Islet of Langerhans (tissue), 1 donor: Measurements from ENCODE around the gene SLC16A9.
"Not testable (repeated sequence)": the region's sequence is repeated elsewhere in the genome, so short reads cannot be mapped to it uniquely, and the experiment has no call there.

Source experiments
- FAIRE-seq: peaks from one replicate; lab custom pipeline; 2011; peaks lifted over from hg19 to GRCh38; lab: Jason Lieb, UNC

Gene SLC16A9, protein sequence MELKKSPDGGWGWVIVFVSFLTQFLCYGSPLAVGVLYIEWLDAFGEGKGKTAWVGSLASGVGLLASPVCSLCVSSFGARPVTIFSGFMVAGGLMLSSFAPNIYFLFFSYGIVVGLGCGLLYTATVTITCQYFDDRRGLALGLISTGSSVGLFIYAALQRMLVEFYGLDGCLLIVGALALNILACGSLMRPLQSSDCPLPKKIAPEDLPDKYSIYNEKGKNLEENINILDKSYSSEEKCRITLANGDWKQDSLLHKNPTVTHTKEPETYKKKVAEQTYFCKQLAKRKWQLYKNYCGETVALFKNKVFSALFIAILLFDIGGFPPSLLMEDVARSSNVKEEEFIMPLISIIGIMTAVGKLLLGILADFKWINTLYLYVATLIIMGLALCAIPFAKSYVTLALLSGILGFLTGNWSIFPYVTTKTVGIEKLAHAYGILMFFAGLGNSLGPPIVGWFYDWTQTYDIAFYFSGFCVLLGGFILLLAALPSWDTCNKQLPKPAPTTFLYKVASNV

DNA sequence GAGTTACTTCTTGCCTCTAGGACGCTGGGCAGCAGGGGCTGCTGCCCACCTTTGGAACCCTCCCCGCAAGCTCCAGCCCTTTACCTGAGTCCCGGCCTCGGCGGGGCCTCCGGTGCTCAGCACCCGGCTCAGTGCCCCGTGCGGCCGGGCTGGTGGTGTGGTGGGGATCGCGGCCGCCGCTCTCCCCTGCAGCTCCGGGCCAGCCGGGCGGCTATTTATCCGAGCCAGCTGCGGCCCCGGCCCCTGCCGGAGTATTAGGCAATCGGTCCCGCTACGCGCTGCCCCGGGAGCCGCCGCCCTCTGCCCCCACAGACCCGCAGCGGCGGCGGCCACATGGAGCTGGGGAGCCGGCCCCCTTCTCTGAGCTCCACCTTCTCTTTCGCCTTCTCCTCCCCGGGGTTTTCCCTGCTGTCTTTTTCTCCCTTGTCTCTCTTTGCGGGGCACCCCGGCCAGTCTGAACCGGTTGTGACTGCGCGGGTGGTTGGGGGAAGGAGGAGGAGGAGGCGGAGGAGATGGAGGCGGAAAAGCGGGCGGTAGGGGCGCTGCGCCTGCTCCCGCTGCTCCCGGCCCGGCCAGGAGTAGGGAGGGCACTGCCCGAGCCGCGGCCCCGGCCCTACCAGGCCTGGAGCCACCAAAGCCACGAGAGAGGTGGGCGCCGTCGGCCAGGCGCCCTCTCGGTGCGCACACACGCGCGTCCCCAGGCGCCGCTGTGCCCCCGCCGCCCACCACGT is at the start of gene SLC16A9:
TSS of gene SLC16A9 (minus strand) at position 456 of the 731 bp plus-strand sequence. CDS start 25,559 bp downstream, outside the sequence.
- FAIRE-seq: no peak

DNA sequence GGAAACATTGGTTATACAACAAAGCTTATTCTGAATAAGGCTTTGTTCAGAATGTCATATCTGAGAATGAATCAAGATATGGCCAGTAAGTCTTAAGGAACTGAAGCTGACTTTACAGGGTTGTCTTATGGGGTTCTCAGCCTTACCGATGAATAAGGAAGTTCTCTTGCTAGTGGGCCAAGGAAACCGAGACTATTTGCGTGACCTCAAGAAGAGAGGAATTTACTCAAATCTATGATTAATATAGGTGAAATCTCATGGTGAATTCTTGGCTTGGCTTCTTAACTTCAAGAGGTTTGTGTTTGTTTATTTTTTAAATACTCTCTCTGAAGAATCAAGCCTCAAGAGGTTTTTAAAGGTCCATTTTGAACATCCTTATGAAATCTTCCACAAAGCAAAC is 48.3 kb upstream of the SLC16A9 start:
- FAIRE-seq: no peak

DNA sequence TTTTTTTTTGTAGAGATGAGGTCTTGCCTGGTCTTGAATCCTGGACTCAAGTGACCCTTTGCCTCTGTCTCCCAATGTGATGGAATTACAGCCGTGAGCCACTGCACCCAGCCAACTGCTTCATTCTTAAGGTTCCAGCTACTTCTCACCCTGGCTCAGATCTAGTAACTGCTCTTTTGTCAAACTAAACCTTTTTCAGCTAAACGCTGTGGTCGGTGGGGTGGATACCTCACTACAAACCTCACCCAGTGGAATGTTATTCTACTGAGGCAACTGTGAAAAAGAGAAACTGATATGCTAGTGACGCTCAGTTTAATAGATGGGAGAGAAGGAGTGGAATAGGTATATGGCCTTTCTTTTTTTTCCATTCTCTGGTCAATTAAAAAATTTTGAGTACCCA is 45.3 kb upstream of the SLC16A9 start:
- no peak for FAIRE-seq

DNA sequence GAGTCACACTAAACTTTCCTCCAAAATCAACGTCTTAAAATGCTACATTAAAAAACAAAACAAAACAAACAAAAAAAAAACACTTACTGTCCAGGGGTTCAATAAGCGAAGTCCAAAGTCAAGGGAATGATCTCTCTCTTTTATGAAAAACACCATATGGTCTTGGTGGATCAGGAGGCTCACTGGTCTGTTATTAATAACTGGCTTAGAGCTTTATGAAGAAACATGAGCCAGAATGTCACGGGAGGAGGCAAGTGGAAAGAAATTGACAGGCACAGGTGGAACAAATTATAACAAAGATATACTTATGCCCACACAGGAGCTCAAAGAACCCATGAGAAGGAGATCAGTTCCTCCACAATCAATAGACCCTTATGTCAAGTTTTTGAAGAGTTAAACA is 43.6 kb upstream of the SLC16A9 start, which contains the start of gene MRLN:
TSS of gene MRLN (minus strand) at position 189 of the 400 bp plus-strand sequence.
- FAIRE-seq: peak; percentile 95

DNA sequence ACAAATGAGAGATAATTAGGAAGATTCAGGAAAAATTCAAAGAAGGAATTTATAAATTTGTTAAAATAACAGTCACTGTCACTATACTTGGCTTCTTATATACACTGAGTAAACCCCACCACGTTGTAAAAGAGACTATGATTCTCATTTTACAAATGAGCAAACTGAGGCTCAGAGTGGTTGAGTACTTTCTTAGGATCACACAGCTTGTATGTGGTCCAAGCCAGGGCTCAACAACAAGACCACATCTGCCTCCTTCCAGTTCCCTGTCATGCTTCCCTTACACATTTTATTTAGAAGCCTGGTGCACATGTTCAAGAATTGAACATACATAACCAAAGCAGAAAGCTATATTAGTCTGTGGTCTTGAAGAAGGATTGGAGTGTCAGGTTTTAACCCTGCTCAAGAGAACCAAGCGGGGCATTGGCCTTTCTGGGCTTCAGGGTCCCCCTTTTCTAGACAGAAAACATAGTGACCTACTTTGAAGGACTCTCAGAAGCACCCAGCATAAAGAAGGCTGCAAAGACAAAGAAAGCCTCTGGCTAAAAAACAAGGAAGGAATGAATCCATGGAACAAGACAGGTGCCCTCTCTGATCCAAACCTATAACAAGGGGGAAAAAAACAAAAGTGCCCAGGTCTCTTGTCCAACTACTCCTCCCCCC is 42.8 kb upstream of the SLC16A9 start:
- peak; percentile 38 for FAIRE-seq

DNA sequence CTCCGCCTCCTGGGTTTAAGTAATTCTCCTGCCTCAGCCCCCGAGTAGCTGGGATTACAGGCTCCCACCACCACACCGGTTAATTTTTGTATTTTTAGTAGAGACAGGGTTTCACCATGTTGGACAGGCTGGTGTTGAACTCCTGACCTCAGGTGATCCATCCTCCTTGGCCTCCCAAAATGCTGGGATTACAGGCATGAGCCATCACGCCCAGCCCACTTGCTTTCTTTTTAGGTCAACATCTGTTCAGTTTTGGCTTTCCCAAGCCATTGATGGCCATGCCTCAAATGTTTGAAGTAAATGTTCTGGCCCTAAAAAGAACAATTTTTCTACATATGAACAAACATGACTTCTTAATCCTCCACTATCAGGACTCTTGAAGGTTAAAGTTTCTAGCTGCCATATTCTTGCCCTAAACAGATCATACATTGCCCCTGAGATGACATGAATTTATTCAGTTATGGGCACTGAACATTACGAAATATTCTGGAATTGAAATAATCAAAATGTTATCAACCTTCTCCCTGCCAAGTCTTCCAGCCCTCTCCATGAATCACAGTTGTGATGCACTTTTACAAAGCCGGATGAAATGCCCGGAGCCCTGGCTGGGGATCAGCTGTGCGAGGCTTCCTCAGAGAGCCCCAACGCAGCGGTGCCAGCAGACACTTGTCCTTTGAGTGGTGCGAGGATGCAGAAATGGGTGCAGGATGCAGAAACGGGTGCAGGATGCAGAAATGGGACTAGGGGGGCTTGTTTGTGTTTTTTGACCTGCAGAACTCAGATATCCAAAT is 40.7 kb upstream of the SLC16A9 start:
- FAIRE-seq: no peak

DNA sequence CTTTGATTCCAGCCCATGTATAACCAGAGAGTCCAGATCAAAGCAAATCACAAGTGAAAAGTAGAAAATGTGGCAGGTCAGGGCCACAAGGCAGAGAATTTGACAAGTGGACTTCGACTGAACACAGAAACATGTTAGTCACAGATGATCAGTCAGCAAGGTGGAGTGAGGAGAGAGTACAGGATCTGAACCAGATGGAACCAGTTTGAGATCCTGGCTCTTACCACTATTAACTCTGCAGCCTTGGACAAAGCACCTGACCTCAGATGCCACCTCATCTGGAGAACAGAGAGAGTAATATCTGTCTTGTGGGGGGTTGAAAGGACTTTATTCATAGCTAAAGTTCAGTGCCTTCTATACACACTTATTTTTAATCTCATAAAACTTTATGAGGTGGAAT is 39.2 kb upstream of the SLC16A9 start:
- FAIRE-seq: peak; percentile 96

DNA sequence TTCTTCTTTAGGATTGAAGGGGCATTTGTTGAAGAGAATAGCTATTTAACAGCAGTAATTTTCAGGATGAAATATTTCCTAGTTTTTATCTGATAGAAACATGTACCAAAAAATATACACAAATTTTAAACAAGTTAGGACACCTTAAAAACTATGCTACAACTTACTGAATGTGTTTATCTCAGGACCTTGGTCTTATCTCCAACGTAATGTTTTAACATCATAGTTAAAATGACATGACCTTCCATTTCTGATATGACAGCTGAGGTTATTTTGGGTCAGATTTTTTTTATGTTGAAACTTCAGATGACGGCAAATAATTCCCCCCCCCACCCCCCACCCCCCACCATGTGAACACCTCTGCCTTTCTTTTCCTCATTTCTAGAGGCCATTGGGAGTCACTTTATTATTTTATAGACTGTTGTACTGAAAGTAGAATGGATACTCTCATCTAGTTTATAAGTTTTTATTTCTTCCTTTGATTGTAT is 35.6 kb upstream of the SLC16A9 start:
- peak; percentile 91 for FAIRE-seq

DNA sequence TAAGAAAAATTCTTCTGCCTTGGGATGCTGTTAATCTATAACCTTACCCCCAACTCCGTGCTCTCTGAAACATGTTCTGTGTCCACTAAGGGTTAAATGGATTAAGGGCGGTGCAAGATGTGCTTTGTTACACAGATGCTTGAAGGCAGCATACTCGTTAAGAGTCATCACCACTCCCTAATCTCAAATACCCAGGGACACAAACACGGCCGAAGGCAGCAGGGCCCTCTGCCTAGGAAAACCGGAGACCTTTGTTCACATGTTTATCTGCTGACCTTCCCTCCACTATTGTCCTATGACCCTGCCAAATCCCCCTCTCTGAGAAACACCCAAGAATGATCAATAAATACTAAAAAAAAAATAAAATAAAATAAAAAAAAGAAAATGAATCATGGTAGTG is 35.1 kb upstream of the SLC16A9 start:
- FAIRE-seq: not testable (repeated sequence)

DNA sequence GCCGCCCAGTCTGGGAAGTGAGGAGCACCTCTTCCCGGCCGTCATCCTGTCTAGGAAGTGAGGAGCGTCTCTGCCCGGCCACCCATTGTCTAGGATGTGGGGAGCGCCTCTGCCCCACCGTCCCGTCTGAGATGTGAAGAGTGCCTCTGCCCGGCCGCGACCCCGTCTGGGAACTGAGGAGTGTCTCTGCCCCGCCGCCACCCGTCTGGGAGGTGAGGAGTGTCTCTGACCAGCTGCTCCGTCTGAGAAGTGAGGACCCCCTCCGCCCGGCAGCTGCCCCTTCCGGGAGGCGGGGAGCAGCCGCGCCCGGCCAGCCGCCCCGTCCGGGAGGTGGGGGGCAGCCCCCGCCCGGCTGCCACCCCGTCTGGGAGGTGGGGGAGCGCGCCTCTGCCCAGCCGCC is 34.5 kb upstream of the SLC16A9 start:
- not testable (repeated sequence) for FAIRE-seq

DNA sequence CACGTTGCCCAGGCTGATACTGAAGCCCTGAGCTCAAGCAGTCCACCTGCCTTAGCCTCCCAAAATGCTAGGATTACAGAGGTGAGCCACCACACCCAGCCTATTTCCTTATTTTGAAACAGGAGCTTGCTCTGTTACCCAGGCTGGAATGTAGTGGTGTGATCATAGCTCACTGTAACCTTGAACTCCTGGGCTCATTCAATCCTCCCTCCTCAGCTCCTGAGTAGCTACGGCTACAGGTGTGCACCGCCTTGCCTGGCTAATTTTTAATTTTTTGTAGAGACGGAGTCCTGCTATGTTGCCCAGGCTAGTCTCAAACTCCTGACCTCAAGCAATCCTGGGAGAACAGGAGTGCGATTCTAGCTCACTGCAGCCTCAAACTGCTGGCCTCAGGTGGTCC is 31.9 kb upstream of the SLC16A9 start:
- no peak for FAIRE-seq

DNA sequence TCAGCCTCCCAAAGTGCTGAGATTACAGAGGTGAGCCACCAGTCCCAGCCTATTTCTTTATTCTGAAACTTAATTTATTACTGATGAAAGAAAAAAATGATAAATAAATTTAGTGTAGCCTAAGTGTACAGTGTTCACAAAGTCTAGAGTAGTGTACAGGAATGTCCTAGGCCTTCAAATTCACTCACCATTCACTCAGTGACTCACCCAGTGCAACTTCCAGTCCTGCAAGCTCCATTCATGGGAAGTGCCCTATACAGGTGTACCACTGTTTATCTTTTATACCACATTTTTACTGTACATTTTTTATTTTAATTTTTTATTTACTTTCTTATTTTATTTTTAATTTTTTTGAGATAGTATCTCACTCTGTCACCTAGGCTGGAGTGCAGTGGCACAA is 31.4 kb upstream of the SLC16A9 start:
- no peak for FAIRE-seq

DNA sequence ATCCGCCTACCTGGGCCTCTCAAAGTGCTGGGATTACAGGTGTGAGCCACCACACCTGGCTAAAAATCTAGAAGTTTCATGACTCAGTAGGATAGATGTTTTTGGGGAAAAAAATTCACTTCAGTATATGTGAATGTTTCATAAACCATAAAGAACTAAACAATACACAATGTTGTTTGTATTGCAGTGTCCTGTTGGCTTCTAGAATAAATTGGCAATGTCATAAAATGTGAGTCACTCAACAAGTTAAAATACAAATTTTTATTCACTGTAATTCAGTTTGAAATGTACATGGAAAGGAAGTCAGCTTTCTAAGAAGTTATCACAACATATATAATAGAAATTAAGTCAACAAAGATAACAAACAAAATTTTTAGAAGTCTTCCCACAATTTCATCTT is 27.1 kb upstream of the SLC16A9 start:
- no peak for FAIRE-seq

DNA sequence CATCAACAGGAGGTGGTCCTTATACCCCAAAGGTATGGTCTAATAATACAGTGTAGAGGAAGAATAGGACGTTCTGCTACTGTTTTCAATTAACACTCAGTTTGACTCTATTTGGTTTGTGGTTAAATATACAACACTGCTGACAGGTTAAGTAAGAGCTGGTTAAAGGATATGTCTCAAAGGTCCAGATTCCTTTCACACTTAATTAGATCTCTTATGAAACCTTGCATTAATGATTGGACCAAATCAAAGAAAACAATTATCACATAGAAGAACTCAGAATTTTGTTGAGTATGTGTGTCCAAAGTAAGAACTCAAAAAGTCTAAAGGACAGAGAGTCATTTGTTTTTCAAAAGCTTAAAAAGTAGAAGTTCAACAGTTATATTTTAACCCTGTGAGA is 25.6 kb upstream of the SLC16A9 start:
- no peak for FAIRE-seq

DNA sequence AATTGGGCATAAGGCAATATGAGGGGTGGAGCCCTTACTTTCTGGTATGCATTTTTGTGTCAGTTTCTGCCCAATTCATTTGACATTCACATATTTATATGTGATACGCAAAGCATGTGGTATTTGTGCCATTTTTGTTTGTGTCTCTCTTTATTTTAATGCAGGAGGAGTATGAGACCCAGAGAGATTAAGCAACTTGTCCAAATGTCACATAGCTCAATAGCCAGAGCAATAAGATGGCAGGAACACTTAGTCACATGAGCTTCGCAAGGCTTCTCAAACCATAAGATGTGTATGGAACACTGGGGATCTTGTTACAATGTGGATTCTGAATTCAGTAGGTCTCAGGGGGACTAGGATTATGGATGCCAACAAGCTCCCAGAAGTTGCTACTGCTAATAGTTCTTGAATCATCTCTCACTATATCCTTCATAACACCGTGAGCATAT is 24.4 kb upstream of the SLC16A9 start:
- FAIRE-seq: no peak

DNA sequence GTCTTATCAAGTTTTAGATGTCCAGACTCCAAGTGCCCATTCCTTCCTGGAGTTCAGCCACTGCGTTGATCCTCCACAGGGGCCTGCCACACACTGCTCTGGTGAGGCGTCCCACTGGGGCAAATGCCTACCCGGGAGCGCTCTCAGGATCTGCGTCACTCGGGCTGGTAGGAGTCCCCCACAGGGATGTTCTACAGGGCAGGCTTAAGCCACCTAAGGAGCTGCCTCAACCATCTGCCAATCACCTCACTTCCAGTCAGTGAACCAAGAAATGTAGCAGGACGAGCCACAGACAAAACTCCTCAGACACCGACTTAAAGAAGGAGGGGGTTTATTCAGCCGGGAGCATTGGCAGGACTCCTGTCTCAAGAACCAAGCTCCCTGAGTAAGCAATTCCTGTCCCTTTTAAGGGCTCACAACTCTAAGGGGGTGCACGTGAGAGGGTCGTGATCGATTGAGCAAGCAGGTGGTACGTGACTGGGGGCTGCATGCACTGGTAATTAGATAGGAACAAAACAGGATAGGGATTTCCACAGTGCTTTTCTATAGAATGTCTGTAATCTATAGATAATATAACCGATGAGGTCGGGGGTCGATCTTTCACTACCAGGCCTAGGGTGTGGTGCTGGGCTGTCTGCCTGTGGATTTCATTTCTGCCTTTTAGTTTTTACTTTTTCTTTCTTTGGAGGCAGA is 23.8 kb upstream of the SLC16A9 start:
- not testable (repeated sequence) for FAIRE-seq

DNA sequence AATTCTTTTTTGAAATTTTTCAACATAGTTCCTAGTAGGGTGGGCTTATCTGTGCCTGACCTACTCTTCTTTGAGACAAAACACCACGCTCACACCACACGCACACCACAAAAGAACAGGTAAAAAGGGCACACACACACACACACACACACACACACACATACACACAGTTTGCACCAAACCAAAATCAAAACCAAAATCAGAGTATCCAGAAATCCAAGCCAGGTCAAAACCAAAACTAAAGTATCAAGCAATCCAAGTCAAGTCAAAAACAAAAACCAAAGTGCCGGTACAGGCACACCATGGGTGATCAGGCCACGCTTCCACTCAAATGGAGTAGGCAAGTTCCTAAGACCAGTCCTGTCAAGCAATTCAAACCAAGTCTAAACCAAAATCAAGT is 23.2 kb upstream of the SLC16A9 start:
- FAIRE-seq: not testable (repeated sequence)

DNA sequence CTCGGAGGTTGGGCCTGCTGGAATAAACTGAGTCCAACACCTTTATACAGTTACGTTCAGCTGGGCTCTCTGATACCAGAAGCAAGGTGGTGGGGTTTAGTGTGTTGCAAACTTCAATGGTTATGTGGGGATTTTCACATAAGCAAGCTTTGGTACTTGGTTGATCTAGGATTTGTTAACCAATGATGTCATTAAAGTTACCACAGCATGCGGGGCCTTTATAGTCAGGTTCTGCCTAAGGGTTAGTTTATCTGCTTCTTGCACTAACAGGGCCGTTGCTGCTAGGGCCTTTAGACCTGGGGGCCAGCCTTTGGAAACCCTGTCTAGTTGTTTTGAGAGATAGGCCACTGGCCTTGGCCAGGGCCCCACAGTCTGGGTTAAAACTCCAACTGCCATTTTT is 19.5 kb upstream of the SLC16A9 start:
- not testable (repeated sequence) for FAIRE-seq

DNA sequence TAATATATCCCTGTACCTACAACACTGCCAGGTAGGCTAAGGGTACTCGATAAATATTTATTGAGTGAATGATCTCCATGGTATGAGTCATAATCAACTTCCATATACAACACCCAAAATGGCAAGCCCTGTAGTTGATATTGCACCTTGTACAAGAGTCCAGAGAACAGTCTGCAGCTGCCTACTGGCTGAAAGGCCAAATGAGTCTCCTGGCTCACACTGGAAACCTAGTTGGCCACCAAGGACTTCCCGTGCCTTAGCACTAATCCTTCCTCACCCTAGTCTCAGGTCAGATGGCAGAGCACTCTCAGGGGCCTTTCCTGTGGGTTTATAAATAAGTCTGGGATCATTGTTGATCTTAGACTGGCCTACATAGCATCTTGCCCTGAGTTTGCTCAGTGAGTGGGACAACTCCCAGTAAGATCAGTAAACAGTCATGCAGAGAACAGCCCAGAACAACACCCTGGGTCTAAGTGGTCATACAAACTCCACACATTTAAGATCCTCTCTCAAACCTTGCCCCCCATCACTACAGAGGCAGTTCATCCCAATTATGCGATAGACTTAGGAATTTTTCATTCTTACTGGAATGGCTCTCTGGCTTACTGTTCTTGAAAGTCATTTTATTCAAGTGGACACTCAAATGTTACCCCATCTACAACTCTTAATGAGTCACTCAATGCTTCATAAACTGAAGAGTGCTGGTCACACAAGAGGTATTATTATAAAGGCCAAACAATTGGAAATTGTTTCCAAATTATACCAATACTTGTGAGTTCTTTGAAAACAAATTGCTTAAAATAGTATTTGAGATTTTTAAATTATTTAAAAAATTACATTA is 14.7 kb upstream of the SLC16A9 start:
- no peak for FAIRE-seq

DNA sequence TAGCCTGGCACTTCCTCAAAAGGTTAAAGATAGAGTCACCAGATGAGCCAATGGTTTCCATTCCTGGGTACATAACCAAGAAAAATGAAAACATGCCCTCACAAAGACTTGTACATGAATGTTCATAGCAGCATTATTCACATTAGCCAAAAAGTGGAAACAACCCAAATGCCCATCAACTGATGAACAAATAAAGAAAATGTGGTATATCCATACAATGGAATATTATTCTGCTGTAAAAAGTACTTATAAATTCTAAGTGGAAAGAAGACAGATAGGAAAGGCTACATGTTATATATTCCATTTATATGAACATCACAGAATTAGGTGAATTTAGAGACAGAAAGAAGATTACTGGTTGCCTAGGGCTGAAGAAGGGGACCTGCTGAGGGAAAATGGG is 10.7 kb upstream of the SLC16A9 start:
- FAIRE-seq: no peak
